Left lung (tissue), 10 donors: ENCODE measurements around the gene MCC. TPM values are rescaled to one million over a fixed set of nuclear protein-coding genes. Genes with fewer than 3 reads are reported as not detected.

Source experiments
- ATAC-seq: fragments of 200-7000 bp; cut with Tn5 transposase; one replicate; pipeline ENCODE4 v1.9.1; 2020; ENCODE audit warnings: moderate library complexity
- DNase-seq, 4 donors: peaks; one replicate each; pipeline ENCODE4 v3.0.0-alpha.2; 2013 to 2020
- H3K27ac ChIP-seq, 2 donors: fragments of 200-600 bp; sonication (generic) in 1 of 2; one replicate each; pipeline versions ENCODE4 v1.5.0 to v1.8.0; 2020 to 2021
- H3K27me3 ChIP-seq, 2 donors: fragments of 200-600 bp; sonication (generic) in 1 of 2; one replicate each; pipeline versions ENCODE4 v1.5.0 to v1.8.0; 2020 to 2021
- H3K36me3 ChIP-seq, 2 donors: fragments of 200-600 bp; sonication (generic) in 1 of 2; one replicate each; pipeline versions ENCODE4 v1.5.0 to v1.8.0; 2020 to 2021
- H3K4me1 ChIP-seq, 2 donors: fragments of 200-600 bp; one replicate each; pipeline ENCODE4 v1.8.0; 2021
- H3K4me3 ChIP-seq, 2 donors: fragments of 200-600 bp; sonication (generic) in 1 of 2; one replicate each; pipeline versions ENCODE4 v1.5.0 to v1.8.0; 2020 to 2021; ENCODE audit warnings: mild to moderate bottlenecking in 1 of 2
- H3K9me3 ChIP-seq, 2 donors: fragments of 200-600 bp; sonication (generic) in 1 of 2; one replicate each; pipeline versions ENCODE4 v1.5.0 to v1.8.0; 2020 to 2021
- CTCF ChIP-seq, 2 donors: fragments of 200-600 bp; sonication (generic) in 1 of 2; IDR thresholded peaks; one replicate each; pipeline versions ENCODE4 v1.5.0 to v1.8.0; 2021; ENCODE audit warnings: antibody characterized with exemption in 2 of 2
- intact Hi-C, 2 donors: fragments of 100-400 bp; cut with DNase I; formaldehyde crosslinking; loops; one replicate each; pipeline versions ENCODE4 v1.11.2 to v1.14.2; 2022
- polyA plus RNA-seq, 6 donors: library from polyadenylated mRNA; unstranded; fragments of 120-200 nt; gene quantifications; one replicate each; pipeline ENCODE4 v1.2.1, GENCODE V29; 2013; ENCODE audit not compliant: insufficient read length in 6 of 6
- total RNA-seq, 2 donors: library from RNA; stranded (reverse); fragmentation: NEBNext Ultra II Directional; extraction: Animal tissue kit (Norgen Biotek cat#: 25700); gene quantifications; one replicate each; pipeline ENCODE4 v1.2.1, GENCODE V29; 2021
- donor health status: DM: no; HTN: yes; CAD: no.
- donor health status: DM: no; HTN: no; CAD: no.

MCC gene
- total and polyA plus RNA-seq, 8 donors, result 12.5 to 18.4 (median 16.1) TPM

GRCh38 chr5:113371721-113372196, 116.5 kb downstream of the MCC start:
- Histone ChIP-seq H3K27me3 (peaks cover 0 to 25% of the 10 kb centered on the region in 2 donors), H3K36me3 (no peaks in the 10 kb centered on the region), H3K27ac (no peak overlapping the region), H3K4me1 (no peaks in the 10 kb centered on the region), H3K4me3 (no peak overlapping the region), H3K9me3 (no peaks in the 10 kb centered on the region)
- no peak for ATAC-seq
- no peak for TF ChIP-seq CTCF (IDR thresholded peaks at IDR 0.05)
- DNase-seq, result no peak
- intact Hi-C loops, result loop anchor here in 1 of 2 donors (10.0 kb wide), 1 partner anchor 133 kb away; no protein-coding TSS in a partner anchor

GRCh38 chr5:113367586-113367985, 120.7 kb downstream of the MCC start:
- no peaks in the 10 kb centered on the region for H3K4me1 ChIP-seq
- H3K27ac ChIP-seq, result no peak overlapping the region
- no peak overlapping the region for H3K4me3 ChIP-seq
- peaks cover 0 to 19% of the 10 kb centered on the region in 2 donors for H3K9me3 ChIP-seq
- no peaks in the 10 kb centered on the region for H3K36me3 ChIP-seq
- DNase-seq (no peak), ATAC-seq (no peak)
- no peak for TF ChIP-seq CTCF (IDR thresholded peaks at IDR 0.05)
- intact Hi-C loops, result no loop called here
- peaks cover 0 to 15% of the 10 kb centered on the region in 2 donors for H3K27me3 ChIP-seq

- ATAC-seq, result no peak
- no peak for TF ChIP-seq CTCF (IDR thresholded peaks at IDR 0.05)
- Histone ChIP-seq H3K27me3 (peaks cover 0 to 12% of the 10 kb centered on the region in 2 donors), H3K4me3 (no peak overlapping the region), H3K36me3 (no peaks in the 10 kb centered on the region), H3K4me1 (peaks cover 0 to 1% of the 10 kb centered on the region in 2 donors), H3K9me3 (peaks cover 0 to 19% of the 10 kb centered on the region in 2 donors), H3K27ac (no peak overlapping the region)
- intact Hi-C loops, result no loop called here
- no peak for DNase-seq
Observed at GRCh38 chr5:113364466-113364865, 123.8 kb downstream of the MCC start.

- no peak overlapping the region for H3K27ac ChIP-seq
- peaks cover 0 to 10% of the 10 kb centered on the region in 2 donors for H3K4me1 ChIP-seq
- ATAC-seq, result no peak
- peaks cover 0 to 1% of the 10 kb centered on the region in 2 donors for H3K27me3 ChIP-seq
- TF ChIP-seq CTCF (IDR thresholded peaks at IDR 0.05), result no peak
- intact Hi-C loops, result no loop called here
- H3K9me3 ChIP-seq, result peaks cover 0 to 19% of the 10 kb centered on the region in 2 donors
- no peak for DNase-seq
- no peak overlapping the region for H3K4me3 ChIP-seq
- no peaks in the 10 kb centered on the region for H3K36me3 ChIP-seq
Observed at GRCh38 chr5:113361701-113362100, 126.6 kb downstream of the MCC start.

- Histone ChIP-seq H3K27me3 (no peaks in the 10 kb centered on the region), H3K27ac (no peak overlapping the region), H3K4me1 (peaks cover 0 to 10% of the 10 kb centered on the region in 2 donors), H3K36me3 (no peaks in the 10 kb centered on the region), H3K4me3 (no peak overlapping the region), H3K9me3 (peaks cover 0 to 6% of the 10 kb centered on the region in 2 donors)
- DNase-seq, result no peak
- TF ChIP-seq CTCF (IDR thresholded peaks at IDR 0.05), result no peak
- ATAC-seq, result no peak
- intact Hi-C loops, result no loop called here
Observed at GRCh38 chr5:113359419-113359818, 128.8 kb downstream of the MCC start.
